Endothelial cell of umbilical vein (primary cell): ENCODE results near the gene ARHGEF5.

ENCODE experiments used
- EZH2 ChIP-seq: IDR thresholded peaks from 2 replicates; pipeline ENCODE4 v1.6.1; 2012; ENCODE audit warnings: borderline replicate concordance, low read depth, mild to moderate bottlenecking, moderate library complexity, low read length, inconsistent platforms; ENCODE audit not compliant: severe bottlenecking
- FOS ChIP-seq: IDR thresholded peaks from 2 replicates; pipeline ENCODE4 v1.6.1; 2011; ENCODE audit warnings: mild to moderate bottlenecking, low read length, moderate library complexity, borderline replicate concordance; ENCODE audit not compliant: insufficient read depth
- JUN ChIP-seq: IDR thresholded peaks from 2 replicates; pipeline ENCODE4 v1.6.1; 2011; ENCODE audit warnings: borderline replicate concordance, low read depth; ENCODE audit not compliant: insufficient read length, insufficient read depth
- MYC ChIP-seq: IDR thresholded peaks from one replicate; pipeline ENCODE4 v1.6.1; 2011; ENCODE audit warnings: mild to moderate bottlenecking, low read depth, low read length
- POLR2A ChIP-seq: IDR thresholded peaks from 2 replicates; pipeline ENCODE4 v1.6.1; 2012; ENCODE audit warnings: low read depth, mild to moderate bottlenecking, control low read depth, low read length
- POLR2AphosphoS5 ChIP-seq: IDR thresholded peaks from 2 replicates; pipeline ENCODE4 v1.6.1; 2012; ENCODE audit warnings: low read depth, mild to moderate bottlenecking, control low read depth, low read length, moderate library complexity; ENCODE audit not compliant: insufficient read depth
- TF ChIP-seq, protein P1 (sequence below), 2 donors: IDR thresholded peaks; 1 replicate in 1 of 2; 2 replicates in 1 of 2; pipeline ENCODE4 v1.5.1; 2011; ENCODE audit warnings: low read length in 2 of 2, mild to moderate bottlenecking in 2 of 2, moderate library complexity in 2 of 2, control low read depth in 1 of 2, inconsistent platforms in 1 of 2, low read depth in 1 of 2; ENCODE audit not compliant: insufficient read depth in 1 of 2; ENCODE audit errors: extremely low read depth in 1 of 2
- TF ChIP-seq, protein P2 (sequence below): IDR thresholded peaks from 2 replicates; pipeline ENCODE4 v1.6.1; 2011; ENCODE audit not compliant: insufficient read depth, insufficient read length

GRCh38 chr7:144404946-144405345 is 49.7 kb downstream of the ARHGEF5 start:
- TF ChIP-seq, protein P1, sequence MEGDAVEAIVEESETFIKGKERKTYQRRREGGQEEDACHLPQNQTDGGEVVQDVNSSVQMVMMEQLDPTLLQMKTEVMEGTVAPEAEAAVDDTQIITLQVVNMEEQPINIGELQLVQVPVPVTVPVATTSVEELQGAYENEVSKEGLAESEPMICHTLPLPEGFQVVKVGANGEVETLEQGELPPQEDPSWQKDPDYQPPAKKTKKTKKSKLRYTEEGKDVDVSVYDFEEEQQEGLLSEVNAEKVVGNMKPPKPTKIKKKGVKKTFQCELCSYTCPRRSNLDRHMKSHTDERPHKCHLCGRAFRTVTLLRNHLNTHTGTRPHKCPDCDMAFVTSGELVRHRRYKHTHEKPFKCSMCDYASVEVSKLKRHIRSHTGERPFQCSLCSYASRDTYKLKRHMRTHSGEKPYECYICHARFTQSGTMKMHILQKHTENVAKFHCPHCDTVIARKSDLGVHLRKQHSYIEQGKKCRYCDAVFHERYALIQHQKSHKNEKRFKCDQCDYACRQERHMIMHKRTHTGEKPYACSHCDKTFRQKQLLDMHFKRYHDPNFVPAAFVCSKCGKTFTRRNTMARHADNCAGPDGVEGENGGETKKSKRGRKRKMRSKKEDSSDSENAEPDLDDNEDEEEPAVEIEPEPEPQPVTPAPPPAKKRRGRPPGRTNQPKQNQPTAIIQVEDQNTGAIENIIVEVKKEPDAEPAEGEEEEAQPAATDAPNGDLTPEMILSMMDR (IDR thresholded peaks at IDR 0.05; ENCODE audit: extremely low read depth in 1 of 2, insufficient read depth in 1 of 2, low read depth in 1 of 2, low read length in 2 of 2): no peak
- TF ChIP-seq POLR2AphosphoS5: no peak
- TF ChIP-seq MYC: no peak
- TF ChIP-seq EZH2: no peak
- TF ChIP-seq JUN: no peak
- no peak for TF ChIP-seq FOS
- no peak for TF ChIP-seq POLR2A
- TF ChIP-seq, protein P2, sequence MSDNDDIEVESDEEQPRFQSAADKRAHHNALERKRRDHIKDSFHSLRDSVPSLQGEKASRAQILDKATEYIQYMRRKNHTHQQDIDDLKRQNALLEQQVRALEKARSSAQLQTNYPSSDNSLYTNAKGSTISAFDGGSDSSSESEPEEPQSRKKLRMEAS: no peak
